Stomach (tissue), 4 donors: ENCODE results near the gene MAGEB10.

Source experiments
- CTCF ChIP-seq, 7 experiments: fragments of 450-650 bp in 4 of 7; fragments of 200-600 bp in 3 of 7; sonication (generic) in 3 of 7; IDR thresholded peaks; one replicate each; pipeline ENCODE4 v1.5.1; 2016 to 2019; ENCODE audit warnings: antibody characterized with exemption in 7 of 7, control low read depth in 2 of 7, mild to moderate bottlenecking in 1 of 7
- EP300 ChIP-seq: sonication (generic); formaldehyde crosslinking; IDR thresholded peaks from one replicate; pipeline ENCODE4 v1.6.1; 2017; ENCODE audit warnings: antibody characterized with exemption

- no peak for TF ChIP-seq CTCF (IDR thresholded peaks at IDR 0.05)
- no peak for TF ChIP-seq EP300
Measured at GRCh38 chrX:27765718-27766117, 42.1 kb upstream of the MAGEB10 start.
